ENCODE data around the gene PPP2R1B. TPM values are rescaled to one million over a fixed set of nuclear protein-coding genes. Genes with fewer than 3 reads are reported as not detected.
"Not testable (repeated sequence)": the region's sequence is repeated elsewhere in the genome, so short reads cannot be mapped to it uniquely, and the experiment has no call there.

PPP2R1B gene
- polyA plus RNA-seq, 1 donor = 34.5 TPM

GRCh38 chr11:111785886-111786412 is 19.8 kb upstream of the PPP2R1B start:
- WGBS (ENCODE audit: insufficient coverage, low lambda C conversion rate) = 29% methylated on average over 1 of the region's 2 CpGs
- no peaks in the 10 kb centered on the region for H3K27me3 ChIP-seq (ENCODE audit: control insufficient read depth, insufficient read depth, low read length)
- peaks cover 36% of the 10 kb centered on the region for H3K4me1 ChIP-seq (ENCODE audit: control insufficient read depth, insufficient read depth, low read length)
- H3K36me3 ChIP-seq (ENCODE audit: control insufficient read depth, insufficient read depth, low read length) = peaks cover 5% of the 10 kb centered on the region
- H3K4me3 ChIP-seq (ENCODE audit: low read length) = no peak overlapping the region
- H3K27ac ChIP-seq (ENCODE audit: low read length) = peak overlapping the region; percentile 56
- H3K9me3 ChIP-seq (ENCODE audit: control insufficient read depth, low read depth, low read length) = no peaks in the 10 kb centered on the region
- peak in 1 of 2 donors; percentile 78 for DNase-seq

- DNase-seq = no peak
- Histone ChIP-seq H3K27me3 (ENCODE audit: control insufficient read depth, insufficient read depth, low read length) (no peaks in the 10 kb centered on the region), H3K4me1 (ENCODE audit: control insufficient read depth, insufficient read depth, low read length) (peaks cover 36% of the 10 kb centered on the region), H3K36me3 (ENCODE audit: control insufficient read depth, insufficient read depth, low read length) (peaks cover 5% of the 10 kb centered on the region), H3K27ac (ENCODE audit: low read length) (peak overlapping the region; percentile 56), H3K4me3 (ENCODE audit: low read length) (no peak overlapping the region), H3K9me3 (ENCODE audit: control insufficient read depth, low read depth, low read length) (no peaks in the 10 kb centered on the region)
- no CpG with 5 or more reads among the region's 2 CpGs for WGBS (ENCODE audit: insufficient coverage, low lambda C conversion rate)
These were observed 18.9 kb upstream of the PPP2R1B start for GRCh38 chr11:111785076-111785475.

- not testable (repeated sequence) for H3K27me3 ChIP-seq (ENCODE audit: control insufficient read depth, insufficient read depth, low read length); H3K4me3 ChIP-seq (ENCODE audit: low read length); H3K9me3 ChIP-seq (ENCODE audit: control insufficient read depth, low read depth, low read length); H3K36me3 ChIP-seq (ENCODE audit: control insufficient read depth, insufficient read depth, low read length); DNase-seq; H3K27ac ChIP-seq (ENCODE audit: low read length)
- 100% methylated on average over 1 of the region's 10 CpGs for WGBS (ENCODE audit: insufficient coverage, low lambda C conversion rate)
- H3K4me1 ChIP-seq (ENCODE audit: control insufficient read depth, insufficient read depth, low read length) = peaks cover 37% of the 10 kb centered on the region
These were observed 18.1 kb upstream of the PPP2R1B start for GRCh38 chr11:111784311-111784710.

GRCh38 chr11:111782109-111782741 is 16.0 kb upstream of the PPP2R1B start:
- Histone ChIP-seq H3K27ac (ENCODE audit: low read length) (peak overlapping the region; percentile 46), H3K36me3 (ENCODE audit: control insufficient read depth, insufficient read depth, low read length) (peaks cover 5% of the 10 kb centered on the region), H3K9me3 (ENCODE audit: control insufficient read depth, low read depth, low read length) (no peaks in the 10 kb centered on the region), H3K4me1 (ENCODE audit: control insufficient read depth, insufficient read depth, low read length) (peaks cover 49% of the 10 kb centered on the region), H3K27me3 (ENCODE audit: control insufficient read depth, insufficient read depth, low read length) (no peaks in the 10 kb centered on the region), H3K4me3 (ENCODE audit: low read length) (no peak overlapping the region)
- 14% methylated on average over 2 of the region's 5 CpGs for WGBS (ENCODE audit: insufficient coverage, low lambda C conversion rate)
- DNase-seq = peak in 1 of 2 donors; percentile 61

- no peaks in the 10 kb centered on the region for H3K9me3 ChIP-seq (ENCODE audit: control insufficient read depth, low read depth, low read length)
- no peaks in the 10 kb centered on the region for H3K27me3 ChIP-seq (ENCODE audit: control insufficient read depth, insufficient read depth, low read length)
- 70% methylated on average over 2 of the region's 6 CpGs for WGBS (ENCODE audit: insufficient coverage, low lambda C conversion rate)
- no peak for DNase-seq
- no peaks in the 10 kb centered on the region for H3K36me3 ChIP-seq (ENCODE audit: control insufficient read depth, insufficient read depth, low read length)
- peaks cover 36% of the 10 kb centered on the region for H3K4me1 ChIP-seq (ENCODE audit: control insufficient read depth, insufficient read depth, low read length)
- H3K27ac ChIP-seq (ENCODE audit: low read length) = no peak overlapping the region
- H3K4me3 ChIP-seq (ENCODE audit: low read length) = no peak overlapping the region
These were observed 12.9 kb upstream of the PPP2R1B start for GRCh38 chr11:111779118-111779517.

- DNase-seq = peak in 1 of 2 donors; percentile 78
- H3K4me3 ChIP-seq (ENCODE audit: low read length) = no peak overlapping the region
- no peaks in the 10 kb centered on the region for H3K36me3 ChIP-seq (ENCODE audit: control insufficient read depth, insufficient read depth, low read length)
- H3K9me3 ChIP-seq (ENCODE audit: control insufficient read depth, low read depth, low read length) = no peaks in the 10 kb centered on the region
- H3K4me1 ChIP-seq (ENCODE audit: control insufficient read depth, insufficient read depth, low read length) = peaks cover 36% of the 10 kb centered on the region
- H3K27ac ChIP-seq (ENCODE audit: low read length) = peak overlapping the region; percentile 56
- H3K27me3 ChIP-seq (ENCODE audit: control insufficient read depth, insufficient read depth, low read length) = no peaks in the 10 kb centered on the region
- WGBS (ENCODE audit: insufficient coverage, low lambda C conversion rate) = no CpG with 5 or more reads among the region's 3 CpGs
These were observed 11.9 kb upstream of the PPP2R1B start for GRCh38 chr11:111778047-111778558.

- H3K27me3 ChIP-seq (ENCODE audit: control insufficient read depth, insufficient read depth, low read length) = no peaks in the 10 kb centered on the region
- peaks cover 31% of the 10 kb centered on the region for H3K4me1 ChIP-seq (ENCODE audit: control insufficient read depth, insufficient read depth, low read length)
- DNase-seq = peak; percentile 66 to 74
- 45% methylated on average over 2 of the region's 4 CpGs for WGBS (ENCODE audit: insufficient coverage, low lambda C conversion rate)
- no peaks in the 10 kb centered on the region for H3K9me3 ChIP-seq (ENCODE audit: control insufficient read depth, low read depth, low read length)
- no peak overlapping the region for H3K4me3 ChIP-seq (ENCODE audit: low read length)
- peak overlapping the region; percentile 56 for H3K27ac ChIP-seq (ENCODE audit: low read length)
- H3K36me3 ChIP-seq (ENCODE audit: control insufficient read depth, insufficient read depth, low read length) = no peaks in the 10 kb centered on the region
These were observed 11.2 kb upstream of the PPP2R1B start for GRCh38 chr11:111777094-111778046.

GRCh38 chr11:111776398-111777093 is 10.4 kb upstream of the PPP2R1B start:
- no CpG with 5 or more reads among the region's 6 CpGs for WGBS (ENCODE audit: insufficient coverage, low lambda C conversion rate)
- Histone ChIP-seq H3K27me3 (ENCODE audit: control insufficient read depth, insufficient read depth, low read length) (no peaks in the 10 kb centered on the region), H3K4me1 (ENCODE audit: control insufficient read depth, insufficient read depth, low read length) (peaks cover 25% of the 10 kb centered on the region), H3K4me3 (ENCODE audit: low read length) (no peak overlapping the region), H3K27ac (ENCODE audit: low read length) (peak overlapping the region; percentile 20), H3K9me3 (ENCODE audit: control insufficient read depth, low read depth, low read length) (no peaks in the 10 kb centered on the region), H3K36me3 (ENCODE audit: control insufficient read depth, insufficient read depth, low read length) (no peaks in the 10 kb centered on the region)
- peak in 1 of 2 donors; percentile 33 for DNase-seq

- no peaks in the 10 kb centered on the region for H3K9me3 ChIP-seq (ENCODE audit: control insufficient read depth, low read depth, low read length)
- H3K27me3 ChIP-seq (ENCODE audit: control insufficient read depth, insufficient read depth, low read length) = no peaks in the 10 kb centered on the region
- no peaks in the 10 kb centered on the region for H3K36me3 ChIP-seq (ENCODE audit: control insufficient read depth, insufficient read depth, low read length)
- DNase-seq = no peak
- peaks cover 21% of the 10 kb centered on the region for H3K4me1 ChIP-seq (ENCODE audit: control insufficient read depth, insufficient read depth, low read length)
- whole genome bisulfite sequencing (ENCODE audit: insufficient coverage, low lambda C conversion rate) = no CpG with 5 or more reads among the region's 6 CpGs
- H3K27ac ChIP-seq (ENCODE audit: low read length) = no peak overlapping the region
- no peak overlapping the region for H3K4me3 ChIP-seq (ENCODE audit: low read length)
These were observed 8.9 kb upstream of the PPP2R1B start for GRCh38 chr11:111774955-111775710.

All from large intestine (tissue), 3 donors.